ENCODE data around the gene STRA6. TPM values are rescaled to one million over a fixed set of nuclear protein-coding genes. Genes with fewer than 3 reads are reported as not detected.
A peak's percentile ranks its signal among the peaks of the same experiment; 100 is the strongest.
"Not testable (repeated sequence)": the region's sequence is repeated elsewhere in the genome, so short reads cannot be mapped to it uniquely, and the experiment has no call there.

STRA6 gene
- polyA plus RNA-seq, 1 donor, result 22.2 TPM

- peak in 1 of 2 donors; percentile 37 for DNase-seq
- no peak overlapping the region for H3K4me3 ChIP-seq (ENCODE audit: low read length)
- peaks cover 14% of the 10 kb centered on the region for H3K4me1 ChIP-seq (ENCODE audit: control insufficient read depth, insufficient read depth, low read length)
Measured at GRCh38 chr15:74172701-74173379, 29.7 kb downstream of the STRA6 start.

GRCh38 chr15:74171965-74172541, 30.5 kb downstream of the STRA6 start:
- Histone ChIP-seq H3K27me3 (ENCODE audit: control insufficient read depth, insufficient read depth, low read length) (peaks cover 2% of the 10 kb centered on the region), H3K27ac (ENCODE audit: low read length) (peak overlapping the region; percentile 62), H3K4me3 (ENCODE audit: low read length) (no peak overlapping the region), H3K9me3 (ENCODE audit: control insufficient read depth, low read depth, low read length) (no peaks in the 10 kb centered on the region), H3K4me1 (ENCODE audit: control insufficient read depth, insufficient read depth, low read length) (peaks cover 14% of the 10 kb centered on the region), H3K36me3 (ENCODE audit: control insufficient read depth, insufficient read depth, low read length) (peaks cover 3% of the 10 kb centered on the region)
- DNase-seq, result no peak
- no CpG with 5 or more reads among the region's 1 CpG for WGBS (ENCODE audit: insufficient coverage, low lambda C conversion rate)

More at GRCh38 chr15:74172701-74173379, 29.7 kb downstream of the STRA6 start:
- Histone ChIP-seq H3K9me3 (ENCODE audit: control insufficient read depth, low read depth, low read length) (no peaks in the 10 kb centered on the region), H3K27ac (ENCODE audit: low read length) (peak overlapping the region; percentile 83), H3K27me3 (ENCODE audit: control insufficient read depth, insufficient read depth, low read length) (peaks cover 2% of the 10 kb centered on the region), H3K36me3 (ENCODE audit: control insufficient read depth, insufficient read depth, low read length) (peaks cover 3% of the 10 kb centered on the region)
- no CpG with 5 or more reads among the region's 13 CpGs for WGBS (ENCODE audit: insufficient coverage, low lambda C conversion rate)

- peaks cover 14% of the 10 kb centered on the region for H3K4me1 ChIP-seq (ENCODE audit: control insufficient read depth, insufficient read depth, low read length)
- H3K27ac ChIP-seq (ENCODE audit: low read length), result no peak overlapping the region
- no peak for DNase-seq
Measured at GRCh38 chr15:74170875-74171578, 31.6 kb downstream of the STRA6 start.

GRCh38 chr15:74170071-74170844, 32.3 kb downstream of the STRA6 start:
- Histone ChIP-seq H3K27ac (ENCODE audit: low read length) (peak overlapping the region; percentile 38), H3K9me3 (ENCODE audit: control insufficient read depth, low read depth, low read length) (no peaks in the 10 kb centered on the region), H3K4me1 (ENCODE audit: control insufficient read depth, insufficient read depth, low read length) (peaks cover 14% of the 10 kb centered on the region), H3K4me3 (ENCODE audit: low read length) (no peak overlapping the region), H3K36me3 (ENCODE audit: control insufficient read depth, insufficient read depth, low read length) (no peaks in the 10 kb centered on the region), H3K27me3 (ENCODE audit: control insufficient read depth, insufficient read depth, low read length) (peaks cover 2% of the 10 kb centered on the region)
- 100% methylated on average over 1 of the region's 15 CpGs for WGBS (ENCODE audit: insufficient coverage, low lambda C conversion rate)
- DNase-seq, result no peak

More at GRCh38 chr15:74170875-74171578, 31.6 kb downstream of the STRA6 start:
- no CpG with 5 or more reads among the region's 7 CpGs for WGBS (ENCODE audit: insufficient coverage, low lambda C conversion rate)
- peaks cover 3% of the 10 kb centered on the region for H3K36me3 ChIP-seq (ENCODE audit: control insufficient read depth, insufficient read depth, low read length)
- no peak overlapping the region for H3K4me3 ChIP-seq (ENCODE audit: low read length)
- peaks cover 2% of the 10 kb centered on the region for H3K27me3 ChIP-seq (ENCODE audit: control insufficient read depth, insufficient read depth, low read length)
- no peaks in the 10 kb centered on the region for H3K9me3 ChIP-seq (ENCODE audit: control insufficient read depth, low read depth, low read length)

- H3K27ac ChIP-seq (ENCODE audit: low read length), result no peak overlapping the region
- H3K4me1 ChIP-seq (ENCODE audit: control insufficient read depth, insufficient read depth, low read length), result peaks cover 14% of the 10 kb centered on the region
- H3K27me3 ChIP-seq (ENCODE audit: control insufficient read depth, insufficient read depth, low read length), result peaks cover 2% of the 10 kb centered on the region
- no peak for DNase-seq
- no peak overlapping the region for H3K4me3 ChIP-seq (ENCODE audit: low read length)
- H3K36me3 ChIP-seq (ENCODE audit: control insufficient read depth, insufficient read depth, low read length), result no peaks in the 10 kb centered on the region
- no CpG with 5 or more reads among the region's 3 CpGs for WGBS (ENCODE audit: insufficient coverage, low lambda C conversion rate)
- no peaks in the 10 kb centered on the region for H3K9me3 ChIP-seq (ENCODE audit: control insufficient read depth, low read depth, low read length)
Measured at GRCh38 chr15:74168711-74169126, 33.9 kb downstream of the STRA6 start.

GRCh38 chr15:74167891-74168331, 34.7 kb downstream of the STRA6 start:
- Histone ChIP-seq H3K4me3 (ENCODE audit: low read length) (no peak overlapping the region), H3K27ac (ENCODE audit: low read length) (no peak overlapping the region), H3K36me3 (ENCODE audit: control insufficient read depth, insufficient read depth, low read length) (no peaks in the 10 kb centered on the region), H3K27me3 (ENCODE audit: control insufficient read depth, insufficient read depth, low read length) (peaks cover 2% of the 10 kb centered on the region), H3K9me3 (ENCODE audit: control insufficient read depth, low read depth, low read length) (no peaks in the 10 kb centered on the region), H3K4me1 (ENCODE audit: control insufficient read depth, insufficient read depth, low read length) (peaks cover 10% of the 10 kb centered on the region)
- WGBS (ENCODE audit: insufficient coverage, low lambda C conversion rate), result no CpG with 5 or more reads among the region's 4 CpGs
- DNase-seq, result no peak

GRCh38 chr15:74165461-74165860, 37.1 kb downstream of the STRA6 start:
- Histone ChIP-seq H3K27me3 (ENCODE audit: control insufficient read depth, insufficient read depth, low read length) (no peaks in the 10 kb centered on the region), H3K9me3 (ENCODE audit: control insufficient read depth, low read depth, low read length) (no peaks in the 10 kb centered on the region), H3K4me1 (ENCODE audit: control insufficient read depth, insufficient read depth, low read length) (peaks cover 6% of the 10 kb centered on the region), H3K36me3 (ENCODE audit: control insufficient read depth, insufficient read depth, low read length) (no peaks in the 10 kb centered on the region), H3K27ac (ENCODE audit: low read length) (no peak overlapping the region), H3K4me3 (ENCODE audit: low read length) (no peak overlapping the region)
- WGBS (ENCODE audit: insufficient coverage, low lambda C conversion rate), result 100% methylated on average over 1 of the region's 1 CpG
- DNase-seq, result no peak

- H3K36me3 ChIP-seq (ENCODE audit: control insufficient read depth, insufficient read depth, low read length); H3K27me3 ChIP-seq (ENCODE audit: control insufficient read depth, insufficient read depth, low read length); DNase-seq; H3K27ac ChIP-seq (ENCODE audit: low read length); H3K4me3 ChIP-seq (ENCODE audit: low read length); H3K4me1 ChIP-seq (ENCODE audit: control insufficient read depth, insufficient read depth, low read length); H3K9me3 ChIP-seq (ENCODE audit: control insufficient read depth, low read depth, low read length): not testable (repeated sequence)
- no CpG with 5 or more reads among the region's 3 CpGs for WGBS (ENCODE audit: insufficient coverage, low lambda C conversion rate)
Measured at GRCh38 chr15:74162195-74162536, 40.4 kb downstream of the STRA6 start.

GRCh38 chr15:74160390-74160789, 42.2 kb downstream of the STRA6 start:
- not testable (repeated sequence) for H3K4me1 ChIP-seq (ENCODE audit: control insufficient read depth, insufficient read depth, low read length)

GRCh38 chr15:74159773-74160172, 42.8 kb downstream of the STRA6 start:
- H3K9me3 ChIP-seq (ENCODE audit: control insufficient read depth, low read depth, low read length), result no peaks in the 10 kb centered on the region
- H3K36me3 ChIP-seq (ENCODE audit: control insufficient read depth, insufficient read depth, low read length), result no peaks in the 10 kb centered on the region
- WGBS (ENCODE audit: insufficient coverage, low lambda C conversion rate), result no CpG with 5 or more reads among the region's 1 CpG
- H3K4me1 ChIP-seq (ENCODE audit: control insufficient read depth, insufficient read depth, low read length), result no peaks in the 10 kb centered on the region
- no peak overlapping the region for H3K4me3 ChIP-seq (ENCODE audit: low read length)
- DNase-seq, result no peak
- H3K27ac ChIP-seq (ENCODE audit: low read length), result no peak overlapping the region
- H3K27me3 ChIP-seq (ENCODE audit: control insufficient read depth, insufficient read depth, low read length), result peaks cover 13% of the 10 kb centered on the region

More at GRCh38 chr15:74160390-74160789, 42.2 kb downstream of the STRA6 start:
- WGBS (ENCODE audit: insufficient coverage, low lambda C conversion rate), result 100% methylated on average over 1 of the region's 3 CpGs
- H3K4me3 ChIP-seq (ENCODE audit: low read length); DNase-seq; H3K27ac ChIP-seq (ENCODE audit: low read length); H3K27me3 ChIP-seq (ENCODE audit: control insufficient read depth, insufficient read depth, low read length); H3K9me3 ChIP-seq (ENCODE audit: control insufficient read depth, low read depth, low read length); H3K36me3 ChIP-seq (ENCODE audit: control insufficient read depth, insufficient read depth, low read length): not testable (repeated sequence)

Measured in large intestine (tissue), 3 donors.